ENCODE measurements around the gene KRT82.
A peak's percentile ranks its signal among the peaks of the same experiment; 100 is the strongest.

Gene KRT82

DNA sequence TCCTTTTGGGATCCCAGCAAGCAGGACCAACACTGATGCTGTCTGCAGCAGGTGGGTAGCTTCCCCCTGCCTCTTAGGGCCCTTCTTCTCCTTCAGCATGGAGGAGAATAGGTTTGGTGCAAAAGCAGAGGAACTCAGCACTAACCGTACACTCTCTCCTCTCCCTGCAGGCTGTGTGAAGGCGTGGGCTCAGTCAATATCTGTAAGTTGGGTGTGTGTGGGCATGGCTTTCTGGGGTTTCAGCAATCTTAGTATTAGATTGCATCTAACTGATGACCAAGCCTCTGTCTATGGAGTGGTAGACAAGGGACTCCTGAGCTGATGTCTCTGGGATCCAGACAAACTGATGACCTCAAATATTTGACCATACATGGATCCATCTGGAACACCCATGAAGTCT is 53.2 kb downstream of the KRT82 start:
- Histone ChIP-seq H3K4me3 (ENCODE audit: low read length) (no peak overlapping the region), H3K27me3 (replicated peaks; ENCODE audit: insufficient read depth, low read length) (peaks cover 91% of the 10 kb centered on the region), H3K9me2 (replicated peaks; ENCODE audit: insufficient read depth, low read length) (no peaks in the 10 kb centered on the region), H3K27ac (ENCODE audit: low read length) (no peak overlapping the region), H2AFZ (ENCODE audit: low read length) (no peak overlapping the region), H3K4me2 (ENCODE audit: low read depth, low read length) (no peak overlapping the region), H3K4me1 (ENCODE audit: low read length) (no peaks in the 10 kb centered on the region), H4K20me1 (ENCODE audit: insufficient read depth, low read length) (no peaks in the 10 kb centered on the region), H3K9me3 (replicated peaks; ENCODE audit: insufficient read depth, low read length) (no peaks in the 10 kb centered on the region), H3K36me3 (replicated peaks; ENCODE audit: insufficient read depth, low read length) (no peaks in the 10 kb centered on the region), H3K79me2 (ENCODE audit: low read length) (no peaks in the 10 kb centered on the region), H3F3A (ENCODE audit: insufficient read depth, low read length) (no peaks in the 10 kb centered on the region), H3K9ac (ENCODE audit: low read length) (no peak overlapping the region)
- TF ChIP-seq EZH2 (optimal IDR thresholded peaks at IDR 0.05; ENCODE audit: low read depth, low read length): no peak
- TF ChIP-seq, protein P1, sequence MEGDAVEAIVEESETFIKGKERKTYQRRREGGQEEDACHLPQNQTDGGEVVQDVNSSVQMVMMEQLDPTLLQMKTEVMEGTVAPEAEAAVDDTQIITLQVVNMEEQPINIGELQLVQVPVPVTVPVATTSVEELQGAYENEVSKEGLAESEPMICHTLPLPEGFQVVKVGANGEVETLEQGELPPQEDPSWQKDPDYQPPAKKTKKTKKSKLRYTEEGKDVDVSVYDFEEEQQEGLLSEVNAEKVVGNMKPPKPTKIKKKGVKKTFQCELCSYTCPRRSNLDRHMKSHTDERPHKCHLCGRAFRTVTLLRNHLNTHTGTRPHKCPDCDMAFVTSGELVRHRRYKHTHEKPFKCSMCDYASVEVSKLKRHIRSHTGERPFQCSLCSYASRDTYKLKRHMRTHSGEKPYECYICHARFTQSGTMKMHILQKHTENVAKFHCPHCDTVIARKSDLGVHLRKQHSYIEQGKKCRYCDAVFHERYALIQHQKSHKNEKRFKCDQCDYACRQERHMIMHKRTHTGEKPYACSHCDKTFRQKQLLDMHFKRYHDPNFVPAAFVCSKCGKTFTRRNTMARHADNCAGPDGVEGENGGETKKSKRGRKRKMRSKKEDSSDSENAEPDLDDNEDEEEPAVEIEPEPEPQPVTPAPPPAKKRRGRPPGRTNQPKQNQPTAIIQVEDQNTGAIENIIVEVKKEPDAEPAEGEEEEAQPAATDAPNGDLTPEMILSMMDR (IDR thresholded peaks at IDR 0.05; ENCODE audit: low read length): no peak
- no peak for TF ChIP-seq EZH2phosphoT487 (IDR thresholded peaks at IDR 0.05; ENCODE audit: low read length)
- DNase-seq: no peak

DNA sequence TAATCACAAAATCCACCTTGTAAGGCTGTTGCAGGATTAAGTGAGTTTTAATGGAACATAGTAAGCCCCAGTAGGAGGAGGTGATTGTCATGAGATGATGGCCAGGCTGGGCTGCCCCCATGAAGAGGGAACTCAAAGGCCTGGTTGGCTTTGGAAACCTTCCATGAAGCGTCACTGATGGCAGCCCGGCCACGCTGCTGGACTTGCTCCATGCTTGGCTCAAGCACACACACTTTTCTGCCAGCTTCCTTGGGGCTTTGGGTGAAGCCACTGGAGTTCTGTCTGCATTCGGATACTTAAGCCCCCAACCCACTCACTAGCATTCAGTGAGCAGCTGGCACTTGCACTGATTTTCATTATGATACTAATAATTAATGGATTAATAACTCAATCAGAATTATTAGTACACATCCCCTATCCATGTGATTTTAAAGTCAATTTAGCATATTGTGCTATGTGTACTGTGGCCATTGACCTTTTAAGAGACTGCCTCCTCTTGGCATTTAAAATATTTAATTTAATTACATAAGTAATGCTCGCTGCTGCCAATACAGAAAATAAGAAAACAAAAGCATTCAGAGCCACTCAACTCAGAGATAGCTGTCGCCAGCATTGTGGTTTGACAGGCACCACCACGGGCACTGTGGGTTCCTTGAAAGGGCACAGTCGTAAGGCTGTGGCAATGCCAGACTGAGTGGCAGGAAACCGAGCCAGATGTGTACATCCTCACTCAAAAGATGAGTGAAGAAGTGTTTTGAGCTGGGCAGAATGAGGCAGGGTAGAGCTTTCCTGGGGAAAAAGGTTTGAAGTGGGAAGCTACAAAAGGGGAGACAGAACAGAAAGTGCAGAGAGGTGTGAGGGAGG is 54.7 kb downstream of the KRT82 start:
- Histone ChIP-seq H3K79me2 (ENCODE audit: low read length) (no peaks in the 10 kb centered on the region), H3K4me2 (ENCODE audit: low read depth, low read length) (no peak overlapping the region), H3K4me1 (ENCODE audit: low read length) (no peaks in the 10 kb centered on the region), H3F3A (ENCODE audit: insufficient read depth, low read length) (no peaks in the 10 kb centered on the region), H2AFZ (ENCODE audit: low read length) (no peak overlapping the region), H3K36me3 (replicated peaks; ENCODE audit: insufficient read depth, low read length) (no peaks in the 10 kb centered on the region), H3K9me3 (replicated peaks; ENCODE audit: insufficient read depth, low read length) (no peaks in the 10 kb centered on the region), H4K20me1 (ENCODE audit: insufficient read depth, low read length) (no peaks in the 10 kb centered on the region), H3K9me2 (replicated peaks; ENCODE audit: insufficient read depth, low read length) (no peaks in the 10 kb centered on the region), H3K4me3 (ENCODE audit: low read length) (no peak overlapping the region), H3K9ac (ENCODE audit: low read length) (no peak overlapping the region), H3K27me3 (replicated peaks; ENCODE audit: insufficient read depth, low read length) (peaks cover 86% of the 10 kb centered on the region), H3K27ac (ENCODE audit: low read length) (no peak overlapping the region)
- TF ChIP-seq EZH2phosphoT487 (IDR thresholded peaks at IDR 0.05; ENCODE audit: low read length) (no peak), EZH2 (optimal IDR thresholded peaks at IDR 0.05; ENCODE audit: low read depth, low read length) (no peak)
- TF ChIP-seq, protein P1 (IDR thresholded peaks at IDR 0.05; ENCODE audit: low read length): no peak
- peak; percentile 57 for DNase-seq

DNA sequence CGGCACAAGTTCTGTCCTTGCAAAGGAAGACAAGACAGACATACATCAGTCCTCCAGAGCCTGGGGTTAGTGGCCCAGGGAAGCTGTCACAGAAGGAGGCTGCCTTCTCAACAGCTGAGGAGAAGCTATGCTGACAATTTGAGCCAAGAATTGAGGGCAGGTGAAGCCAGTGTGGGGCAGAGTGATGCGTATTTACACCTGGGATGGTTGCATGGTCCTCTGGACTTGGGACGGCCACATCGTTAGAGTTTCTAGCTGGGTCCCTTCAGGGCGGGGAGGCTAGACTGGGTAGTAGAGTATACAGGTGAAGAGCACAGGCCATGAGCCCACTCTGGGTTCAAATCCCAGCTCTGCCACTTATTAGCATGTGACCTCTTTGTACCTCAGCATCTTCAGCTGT is 55.3 kb downstream of the KRT82 start:
- Histone ChIP-seq H3K4me3 (ENCODE audit: low read length) (no peak overlapping the region), H3K27me3 (replicated peaks; ENCODE audit: insufficient read depth, low read length) (peaks cover 83% of the 10 kb centered on the region), H4K20me1 (ENCODE audit: insufficient read depth, low read length) (no peaks in the 10 kb centered on the region), H2AFZ (ENCODE audit: low read length) (no peak overlapping the region), H3K79me2 (ENCODE audit: low read length) (no peaks in the 10 kb centered on the region), H3F3A (ENCODE audit: insufficient read depth, low read length) (no peaks in the 10 kb centered on the region), H3K4me1 (ENCODE audit: low read length) (no peaks in the 10 kb centered on the region), H3K36me3 (replicated peaks; ENCODE audit: insufficient read depth, low read length) (no peaks in the 10 kb centered on the region), H3K9ac (ENCODE audit: low read length) (no peak overlapping the region), H3K9me2 (replicated peaks; ENCODE audit: insufficient read depth, low read length) (no peaks in the 10 kb centered on the region), H3K27ac (ENCODE audit: low read length) (no peak overlapping the region), H3K4me2 (ENCODE audit: low read depth, low read length) (no peak overlapping the region), H3K9me3 (replicated peaks; ENCODE audit: insufficient read depth, low read length) (no peaks in the 10 kb centered on the region)
- TF ChIP-seq EZH2 (optimal IDR thresholded peaks at IDR 0.05; ENCODE audit: low read depth, low read length): no peak
- TF ChIP-seq, protein P1 (IDR thresholded peaks at IDR 0.05; ENCODE audit: low read length): no peak
- DNase-seq: no peak
